Muscle of leg (tissue), 11 donors: ENCODE results near the gene CLEC2B. TPM values are rescaled to one million over a fixed set of nuclear protein-coding genes. Genes with fewer than 3 reads are reported as not detected.

Source experiments
- DNase-seq: peaks from one replicate; pipeline ENCODE4 v3.0.0; 2013
- H3K27ac ChIP-seq: one replicate; pipeline ENCODE4 v1.5.1; 2013; ENCODE audit warnings: mild to moderate bottlenecking, low read length, control low read depth
- H3K27me3 ChIP-seq: one replicate; pipeline ENCODE4 v1.6.1; 2013; ENCODE audit warnings: low read length; ENCODE audit not compliant: control insufficient read depth, insufficient read depth
- H3K36me3 ChIP-seq: one replicate; pipeline ENCODE4 v1.6.1; 2013; ENCODE audit warnings: low read length; ENCODE audit not compliant: control insufficient read depth, insufficient read depth
- H3K4me1 ChIP-seq: one replicate; pipeline ENCODE4 v1.6.1; 2013; ENCODE audit warnings: low read length; ENCODE audit not compliant: control insufficient read depth, insufficient read depth
- H3K4me3 ChIP-seq: one replicate; pipeline ENCODE4 v1.5.1; 2013; ENCODE audit warnings: low read length, control low read depth
- H3K9me3 ChIP-seq: replicated peaks from 2 replicates; pipeline ENCODE4 v1.6.1; 2013; ENCODE audit warnings: low read depth, low read length; ENCODE audit not compliant: control insufficient read depth
- WGBS: methylation state at CpG from one replicate; pipeline ENCODE4 v1.1.5; 2013; ENCODE audit warnings: missing lambda C conversion rate; ENCODE audit not compliant: insufficient coverage; 5-methylcytosine and 5-hydroxymethylcytosine counted together
- polyA plus RNA-seq, 8 donors: library from polyadenylated mRNA; unstranded; fragments of 120-200 nt; gene quantifications; one replicate each; pipeline versions ENCODE4 v1.2.1 to v1.2.3, GENCODE V29; 2013; ENCODE audit warnings: inconsistent platforms in 1 of 8, low replicate concordance in 1 of 8; ENCODE audit not compliant: insufficient read length in 8 of 8, insufficient read depth in 1 of 8
- total RNA-seq: library from RNA; stranded (reverse); fragments of 120-200 nt; gene quantifications from one replicate; pipeline ENCODE4 v1.2.4, GENCODE V29; 2013

The CLEC2B gene
- total and polyA plus RNA-seq, 9 donors: 0.79 to 4.4 (median 1.5) TPM

GRCh38 chr12:9811621-9812020 is 57.5 kb downstream of the CLEC2B start:
- Histone ChIP-seq H3K27me3 (no peaks in the 10 kb centered on the region), H3K27ac (no peak overlapping the region), H3K4me3 (no peak overlapping the region), H3K36me3 (no peaks in the 10 kb centered on the region), H3K9me3 (no peaks in the 10 kb centered on the region), H3K4me1 (no peaks in the 10 kb centered on the region)
- no peak for DNase-seq
- 67% methylated on average over 1 of the region's 5 CpGs for WGBS

- Histone ChIP-seq H3K4me3 (no peak overlapping the region), H3K9me3 (no peaks in the 10 kb centered on the region), H3K27me3 (no peaks in the 10 kb centered on the region), H3K27ac (no peak overlapping the region), H3K36me3 (no peaks in the 10 kb centered on the region), H3K4me1 (no peaks in the 10 kb centered on the region)
- DNase-seq: peak; percentile 40
- no CpG with 5 or more reads among the region's 2 CpGs for WGBS
Measured at GRCh38 chr12:9810671-9811070, 58.5 kb downstream of the CLEC2B start.

DNA sequence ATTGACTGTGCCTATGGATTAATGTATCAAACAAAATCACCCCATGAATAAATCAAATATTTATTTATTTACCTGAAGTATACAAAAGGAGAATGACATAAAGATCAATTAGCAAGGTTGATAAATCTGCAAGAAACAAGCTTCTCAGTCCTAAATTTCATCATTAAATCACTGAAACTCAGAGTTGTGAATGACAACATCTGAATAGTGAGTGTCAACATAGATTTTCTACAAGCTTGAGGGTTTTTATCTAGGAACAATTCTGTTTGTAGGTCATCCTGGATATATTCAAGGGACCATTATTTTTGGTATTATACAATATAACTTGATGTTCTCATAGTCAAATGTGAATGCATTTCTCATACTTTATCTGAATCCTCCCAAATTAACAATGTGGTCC is 59.3 kb downstream of the CLEC2B start:
- no peaks in the 10 kb centered on the region for H3K36me3 ChIP-seq
- DNase-seq: no peak
- H3K4me3 ChIP-seq: no peak overlapping the region
- no peak overlapping the region for H3K27ac ChIP-seq
- no peaks in the 10 kb centered on the region for H3K27me3 ChIP-seq
- no peaks in the 10 kb centered on the region for H3K9me3 ChIP-seq
- no peaks in the 10 kb centered on the region for H3K4me1 ChIP-seq

GRCh38 chr12:9809338-9809737 is 59.8 kb downstream of the CLEC2B start:
- WGBS: no CpG with 5 or more reads among the region's 4 CpGs
- DNase-seq: peak; percentile 49
- no peak overlapping the region for H3K27ac ChIP-seq
- no peak overlapping the region for H3K4me3 ChIP-seq
- H3K4me1 ChIP-seq: no peaks in the 10 kb centered on the region
- no peaks in the 10 kb centered on the region for H3K36me3 ChIP-seq
- H3K9me3 ChIP-seq: no peaks in the 10 kb centered on the region
- no peaks in the 10 kb centered on the region for H3K27me3 ChIP-seq

DNA sequence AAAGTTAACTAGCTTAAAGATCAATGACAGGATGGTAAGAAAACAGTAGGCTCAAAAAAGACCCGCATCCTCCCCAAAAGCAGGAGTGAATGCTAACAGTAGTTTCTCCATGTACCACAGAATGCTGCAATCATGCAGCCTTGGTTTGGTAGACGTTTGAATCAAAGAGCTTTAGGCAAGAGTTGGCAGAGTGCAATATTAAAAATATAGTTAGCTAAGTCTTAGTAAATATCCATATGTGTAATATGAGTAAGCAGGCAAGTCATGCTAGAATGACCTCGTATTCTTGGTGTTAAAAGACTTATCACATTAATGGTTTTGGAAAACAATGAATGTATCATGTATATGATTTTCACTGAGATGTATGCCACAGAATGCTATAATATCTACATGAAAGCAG is 60.6 kb downstream of the CLEC2B start:
- H3K36me3 ChIP-seq: no peaks in the 10 kb centered on the region
- no peak for DNase-seq
- WGBS: no CpG with 5 or more reads among the region's 3 CpGs
- H3K27me3 ChIP-seq: no peaks in the 10 kb centered on the region
- H3K9me3 ChIP-seq: no peaks in the 10 kb centered on the region
- no peak overlapping the region for H3K27ac ChIP-seq
- H3K4me1 ChIP-seq: no peaks in the 10 kb centered on the region
- H3K4me3 ChIP-seq: no peak overlapping the region

DNA sequence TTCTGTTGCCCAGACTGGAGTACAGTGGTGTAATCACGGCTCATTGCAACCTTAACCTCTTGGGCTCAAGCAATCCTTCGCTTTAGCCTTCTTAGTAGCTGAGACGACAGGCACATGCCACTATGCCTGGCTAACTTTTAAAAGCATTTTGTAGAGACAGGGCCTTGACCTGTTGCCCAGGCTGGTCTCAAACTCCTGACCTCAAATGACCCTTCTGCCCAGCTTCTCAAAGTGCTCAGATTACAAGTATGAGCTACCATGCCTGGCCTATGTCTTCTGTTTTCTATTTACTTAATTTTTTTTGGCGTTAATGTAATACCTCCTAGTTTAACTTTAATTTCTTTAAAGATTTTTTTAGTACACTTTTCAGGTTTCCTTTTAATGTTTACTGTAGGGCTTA is 62.4 kb downstream of the CLEC2B start:
- Histone ChIP-seq H3K36me3 (no peaks in the 10 kb centered on the region), H3K27me3 (no peaks in the 10 kb centered on the region), H3K27ac (no peak overlapping the region), H3K4me3 (no peak overlapping the region), H3K4me1 (no peaks in the 10 kb centered on the region), H3K9me3 (no peaks in the 10 kb centered on the region)
- 61% methylated on average over 3 of the region's 4 CpGs for WGBS
- no peak for DNase-seq

DNA sequence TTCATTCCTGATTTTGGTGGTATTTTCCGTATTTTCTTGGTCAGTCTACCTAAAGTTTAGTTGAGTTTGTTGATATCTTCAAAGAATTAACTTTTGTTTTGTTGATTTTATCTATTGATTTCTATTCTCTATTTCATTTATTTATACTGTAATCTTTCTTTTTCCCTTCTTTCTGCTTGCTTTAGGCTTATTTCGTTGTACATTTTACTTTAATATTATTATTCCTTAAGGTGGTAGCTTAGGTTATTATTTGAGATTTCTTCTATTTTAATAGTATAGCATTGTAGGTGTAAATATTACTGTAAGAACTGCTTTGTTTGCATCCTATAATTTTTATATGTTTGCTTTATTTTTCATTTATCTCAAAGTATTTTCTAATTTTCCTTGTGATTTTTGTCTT is 63.3 kb downstream of the CLEC2B start:
- Histone ChIP-seq H3K27me3 (no peaks in the 10 kb centered on the region), H3K27ac (no peak overlapping the region), H3K4me3 (no peak overlapping the region), H3K9me3 (no peaks in the 10 kb centered on the region), H3K36me3 (no peaks in the 10 kb centered on the region), H3K4me1 (no peaks in the 10 kb centered on the region)
- WGBS: no CpG with 5 or more reads among the region's 2 CpGs
- no peak for DNase-seq

Other genes starting within 250 kb of the CLEC2B start
- 8.5 TPM for gene CLEC2D, start 199.6 kb downstream of the CLEC2B start, total RNA-seq
- gene CLEC2D, start 199.6 kb downstream of the CLEC2B start, polyA plus RNA-seq: 10 to 100 TPM in 1 of 8 donors, 1 to 10 TPM in 7; 3.9 to 11.4 (median 5.8) TPM
- gene CLECL1, start 136.3 kb downstream of the CLEC2B start, total RNA-seq: 0.18 TPM
- under 1 TPM in 2 of 8 donors, not detected in 6; 0.26 to 0.35 TPM for gene CLECL1, start 136.3 kb downstream of the CLEC2B start, polyA plus RNA-seq
- 0.93 TPM for gene CD69, start 108.5 kb downstream of the CLEC2B start, total RNA-seq
- gene CD69, start 108.5 kb downstream of the CLEC2B start, polyA plus RNA-seq: 1 to 10 TPM in 2 of 8 donors, under 1 TPM in 6; 0.34 to 1.8 (median 0.73) TPM
- gene KLRF1, start 41.9 kb downstream of the CLEC2B start, total RNA-seq: 0.18 TPM
- gene KLRF1, start 41.9 kb downstream of the CLEC2B start, polyA plus RNA-seq: under 1 TPM in 6 of 8 donors, not detected in 2; 0.17 to 0.38 (median 0.28) TPM
- gene KLRF2, start 12.1 kb upstream of the CLEC2B start, total RNA-seq: not detected
- not detected for gene KLRF2, start 12.1 kb upstream of the CLEC2B start, polyA plus RNA-seq
- not detected for gene CLEC2A, start 63.0 kb upstream of the CLEC2B start, total RNA-seq
- under 1 TPM in 1 of 8 donors, not detected in 7; 0.36 TPM for gene CLEC2A, start 63.0 kb upstream of the CLEC2B start, polyA plus RNA-seq
- gene CLEC12A, start 102.1 kb upstream of the CLEC2B start, total RNA-seq: 0.13 TPM
- under 1 TPM; 0.26 to 0.95 (median 0.56) TPM for gene CLEC12A, start 102.1 kb upstream of the CLEC2B start, polyA plus RNA-seq
- 0.13 TPM for gene CLEC1B, start 129.8 kb upstream of the CLEC2B start, total RNA-seq
- gene CLEC1B, start 129.8 kb upstream of the CLEC2B start, polyA plus RNA-seq: under 1 TPM in 6 of 8 donors, not detected in 2; 0.08 to 0.48 (median 0.32) TPM
- gene CLEC12B, start 141.3 kb upstream of the CLEC2B start, total RNA-seq: not detected
- gene CLEC12B, start 141.3 kb upstream of the CLEC2B start, polyA plus RNA-seq: under 1 TPM in 1 of 8 donors, not detected in 7; 0.11 TPM
- 0.18 TPM for gene CLEC9A, start 161.3 kb upstream of the CLEC2B start, total RNA-seq
- gene CLEC9A, start 161.3 kb upstream of the CLEC2B start, polyA plus RNA-seq: under 1 TPM in 7 of 8 donors, not detected in 1; 0.11 to 0.45 (median 0.19) TPM
- gene CLEC1A, start 229.6 kb upstream of the CLEC2B start, total RNA-seq: 2.4 TPM
- gene CLEC1A, start 229.6 kb upstream of the CLEC2B start, polyA plus RNA-seq: 1 to 10 TPM; 2.3 to 3.4 (median 3.0) TPM